NT2/D1 (cell line): ENCODE measurements around the gene LPAR5.
"Not testable (repeated sequence)": the region's sequence is repeated elsewhere in the genome, so short reads cannot be mapped to it uniquely, and the experiment has no call there.

ENCODE experiments used
- DNase-seq: peaks from one replicate; pipeline ENCODE4 v3.0.0-alpha.2; 2011; ENCODE audit warnings: low read depth, low spot score
- H3K27me3 ChIP-seq: 2 replicates; pipeline ENCODE4 v1.6.0; 2011; ENCODE audit warnings: mild to moderate bottlenecking; ENCODE audit not compliant: insufficient read length, insufficient read depth
- H3K36me3 ChIP-seq: 2 replicates; pipeline ENCODE4 v1.6.1; 2011; ENCODE audit warnings: mild to moderate bottlenecking, low read length, mixed read lengths; ENCODE audit not compliant: insufficient read depth, insufficient read length
- H3K4me1 ChIP-seq: 2 replicates; pipeline ENCODE4 v1.5.1; 2011; ENCODE audit not compliant: insufficient read depth, insufficient read length
- H3K4me3 ChIP-seq: 2 replicates; pipeline ENCODE4 v1.5.1; 2011; ENCODE audit warnings: low read depth; ENCODE audit not compliant: insufficient read length
- H3K9ac ChIP-seq: 2 replicates; pipeline ENCODE4 v1.6.0; 2011; ENCODE audit warnings: low read depth; ENCODE audit not compliant: insufficient read length
- H3K9me3 ChIP-seq: 2 replicates; pipeline ENCODE4 v1.5.1; 2011; ENCODE audit warnings: mild to moderate bottlenecking, low read length; ENCODE audit not compliant: insufficient read depth
- SUZ12 ChIP-seq: IDR thresholded peaks from 2 replicates; pipeline ENCODE4 v1.6.1; 2011; ENCODE audit not compliant: insufficient read length, insufficient read depth; ENCODE audit errors: extremely low read depth
- YY1 ChIP-seq: IDR thresholded peaks from 2 replicates; pipeline ENCODE4 v1.6.1; 2011; ENCODE audit not compliant: insufficient read length, insufficient read depth
- ZNF274 ChIP-seq: IDR thresholded peaks from 2 replicates; pipeline ENCODE4 v1.6.1; 2011; ENCODE audit warnings: mild to moderate bottlenecking, low read depth, low read length

Gene LPAR5

DNA sequence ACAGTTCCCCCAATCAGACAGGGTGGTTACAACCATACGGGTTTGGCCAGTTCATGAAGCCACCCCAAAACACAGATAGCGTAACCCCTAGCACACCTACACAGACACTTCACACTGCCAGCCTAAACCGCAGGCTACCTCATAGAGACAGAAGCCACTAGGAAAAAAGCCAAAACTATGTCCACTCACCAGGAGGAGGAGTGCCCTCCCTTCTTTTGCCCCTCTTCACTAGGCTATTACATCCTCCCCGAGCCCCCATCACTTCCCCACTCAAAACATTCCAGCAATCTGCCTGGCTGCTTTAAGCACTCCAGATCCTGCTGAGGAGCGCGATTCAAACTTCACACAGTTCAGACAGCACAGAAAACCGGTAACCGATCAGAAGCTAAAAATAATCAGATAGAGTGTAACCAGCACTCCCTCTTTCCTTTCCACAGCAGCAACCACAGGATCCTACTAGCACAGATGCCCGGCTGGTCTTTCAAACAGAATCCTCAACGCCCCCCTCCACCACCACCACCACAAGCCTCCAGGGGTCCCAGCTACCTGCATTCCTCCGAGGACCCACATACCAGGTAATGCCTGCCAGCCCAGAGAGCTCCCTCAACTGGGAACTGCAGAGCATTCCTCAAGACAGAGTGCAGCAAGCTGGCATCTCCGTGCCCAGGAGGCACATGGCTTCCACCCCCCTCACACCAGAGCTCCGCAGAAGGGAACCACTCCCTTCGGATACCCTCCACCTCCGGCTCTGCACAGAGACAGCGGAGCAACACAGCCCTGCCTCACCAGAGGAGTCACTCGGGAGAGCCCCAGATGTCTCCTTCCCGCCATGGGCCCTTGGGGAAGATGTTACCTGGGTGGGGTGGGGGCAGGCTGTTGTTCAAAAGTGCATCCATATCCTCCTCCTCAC is 30.1 kb downstream of the LPAR5 start:
- Histone ChIP-seq H3K9ac (peak overlapping the region; percentile 93), H3K9me3 (no peaks in the 10 kb centered on the region), H3K4me3 (peak overlapping the region; percentile 88), H3K4me1 (peaks cover 21% of the 10 kb centered on the region), H3K27me3 (no peaks in the 10 kb centered on the region), H3K36me3 (peaks cover 50% of the 10 kb centered on the region)
- TF ChIP-seq YY1 (no peak), ZNF274 (no peak), SUZ12 (no peak)
- no peak for DNase-seq

DNA sequence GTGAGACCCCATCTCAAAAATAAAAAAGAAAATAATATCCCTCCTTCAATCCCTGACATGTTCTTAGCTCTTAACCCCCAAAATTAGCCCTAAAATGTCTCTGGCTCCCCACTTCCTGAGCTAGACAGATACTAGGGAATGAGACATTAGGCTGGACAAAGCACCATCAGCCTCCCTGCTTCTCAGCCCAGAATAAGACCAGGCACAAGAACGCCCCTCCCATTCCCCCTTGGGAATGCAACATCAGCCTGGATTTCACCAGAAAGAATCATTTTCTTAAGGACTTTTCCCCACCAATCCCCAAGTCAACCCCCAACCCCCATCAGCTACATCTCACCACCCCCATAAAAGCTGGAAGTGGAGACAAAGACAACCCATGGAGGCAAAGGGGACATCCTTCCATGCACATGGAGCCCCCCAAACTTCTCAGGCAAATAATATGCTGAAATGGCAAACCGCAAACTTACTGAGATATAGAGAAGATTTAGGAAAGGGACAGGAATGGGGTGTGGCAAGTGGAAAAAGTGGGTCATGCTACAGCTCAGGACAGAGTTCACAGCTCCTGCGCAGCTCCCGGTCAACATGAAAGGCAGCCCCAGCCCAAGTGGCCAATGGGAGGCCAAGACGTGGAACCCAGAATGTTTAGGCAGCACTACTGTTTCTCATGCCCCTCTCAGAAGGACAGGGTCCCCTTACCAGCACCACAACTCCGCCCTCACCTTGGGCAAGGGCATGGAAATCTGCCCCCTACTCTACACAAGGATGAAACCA is 31.3 kb downstream of the LPAR5 start:
- Histone ChIP-seq H3K4me3 (peak overlapping the region; percentile 88), H3K36me3 (peaks cover 62% of the 10 kb centered on the region), H3K9me3 (no peaks in the 10 kb centered on the region), H3K9ac (peak overlapping the region; percentile 93), H3K4me1 (peaks cover 20% of the 10 kb centered on the region), H3K27me3 (no peaks in the 10 kb centered on the region)
- no peak for DNase-seq
- TF ChIP-seq ZNF274: no peak
- TF ChIP-seq YY1: no peak
- TF ChIP-seq SUZ12: no peak

- H3K27me3 ChIP-seq: no peaks in the 10 kb centered on the region
- peaks cover 74% of the 10 kb centered on the region for H3K36me3 ChIP-seq
- H3K4me1 ChIP-seq: peaks cover 20% of the 10 kb centered on the region
- H3K4me3 ChIP-seq: no peak overlapping the region
- no peak for DNase-seq
- H3K9ac ChIP-seq: no peak overlapping the region
- H3K9me3 ChIP-seq: no peaks in the 10 kb centered on the region
- TF ChIP-seq YY1 (no peak), ZNF274 (no peak), SUZ12 (no peak)
Observed at GRCh38 chr12:6603095-6603567, 32.6 kb downstream of the LPAR5 start.

- H3K4me3 ChIP-seq: no peak overlapping the region
- DNase-seq: no peak
- H3K4me1 ChIP-seq: peaks cover 20% of the 10 kb centered on the region
- TF ChIP-seq YY1 (no peak), SUZ12 (no peak), ZNF274 (no peak)
- H3K36me3 ChIP-seq: peaks cover 80% of the 10 kb centered on the region
- H3K27me3 ChIP-seq: no peaks in the 10 kb centered on the region
- no peak overlapping the region for H3K9ac ChIP-seq
- H3K9me3 ChIP-seq: no peaks in the 10 kb centered on the region
Observed at GRCh38 chr12:6602526-6602925, 33.2 kb downstream of the LPAR5 start.

GRCh38 chr12:6595673-6596072 is 40.1 kb downstream of the LPAR5 start:
- DNase-seq: not testable (repeated sequence)

DNA sequence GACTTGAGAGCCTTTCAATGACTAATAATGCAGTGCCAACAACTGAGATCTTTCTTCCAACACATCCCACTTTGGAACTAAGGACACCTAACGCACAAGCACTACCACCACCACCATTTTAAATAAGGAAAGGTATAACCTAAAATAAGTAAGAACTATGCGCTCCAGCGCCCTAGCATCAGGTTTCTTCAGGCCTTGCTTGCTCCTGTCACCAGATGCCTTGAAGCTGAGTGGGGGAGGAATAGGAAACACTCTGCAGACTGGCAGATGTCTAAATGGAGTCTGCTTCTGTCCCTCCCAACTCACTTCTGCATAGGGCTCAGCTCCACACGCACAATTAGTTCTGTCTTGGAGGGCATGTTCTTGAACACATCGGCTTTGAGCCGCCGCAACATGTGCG is 43.7 kb downstream of the LPAR5 start:
- Histone ChIP-seq H3K9ac (no peak overlapping the region), H3K27me3 (no peaks in the 10 kb centered on the region), H3K4me1 (no peaks in the 10 kb centered on the region), H3K36me3 (peaks cover 95% of the 10 kb centered on the region), H3K9me3 (no peaks in the 10 kb centered on the region), H3K4me3 (no peak overlapping the region)
- DNase-seq: no peak
- no peak for TF ChIP-seq ZNF274
- TF ChIP-seq SUZ12: no peak
- TF ChIP-seq YY1: no peak

More at GRCh38 chr12:6595673-6596072, 40.1 kb downstream of the LPAR5 start:
- not testable (repeated sequence) for H3K9me3 ChIP-seq, H3K9ac ChIP-seq, H3K4me1 ChIP-seq, H3K27me3 ChIP-seq, H3K4me3 ChIP-seq
- peaks cover 93% of the 10 kb centered on the region for H3K36me3 ChIP-seq

DNA sequence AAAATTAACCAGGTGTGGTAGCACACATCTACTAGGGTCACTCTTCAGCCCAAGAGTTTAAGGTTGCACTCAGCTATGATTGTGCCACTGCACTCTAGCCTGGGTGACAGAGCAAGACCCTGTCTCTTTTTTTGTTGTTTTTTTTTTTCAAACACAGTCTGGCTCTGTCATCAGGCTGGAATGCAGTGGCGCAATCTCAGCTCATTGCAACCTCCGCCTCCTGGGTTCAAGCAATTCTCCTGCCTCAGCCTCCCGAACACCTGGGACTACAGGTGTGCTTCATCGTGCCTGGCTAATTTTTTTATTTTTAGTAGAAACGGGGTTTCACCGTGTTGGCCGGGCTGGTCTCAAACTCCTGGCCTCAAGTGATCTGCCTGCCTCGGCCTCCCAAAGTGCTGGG is 49.2 kb downstream of the LPAR5 start:
- H3K4me3 ChIP-seq, H3K9ac ChIP-seq, H3K4me1 ChIP-seq, DNase-seq, H3K9me3 ChIP-seq, H3K27me3 ChIP-seq: not testable (repeated sequence)
- peaks cover 92% of the 10 kb centered on the region for H3K36me3 ChIP-seq
